GM13976 (cell line): ENCODE results near the gene PWWP2B.
A peak's percentile ranks its signal among the peaks of the same experiment; 100 is the strongest.

Experiments
- DNase-seq: peaks from one replicate; pipeline ENCODE4 v3.0.0; 2012; ENCODE audit warnings: low spot score
- CTCF ChIP-seq: IDR thresholded peaks from 2 replicates; pipeline ENCODE4 v1.5.1; 2012; ENCODE audit warnings: borderline replicate concordance, mild to moderate bottlenecking; ENCODE audit not compliant: insufficient read depth; ENCODE audit errors: extremely low read depth, missing control alignments, control extremely low read depth
- in situ Hi-C: fragments of 300-500 bp; cut with MboI; formaldehyde crosslinking; loops from one replicate; pipeline ENCODE4 v1.12.0; 2022; ENCODE audit warnings: low sequenced_read_pairs, mixed read lengths, inconsistent platforms; ENCODE audit not compliant: unreplicated experiment

Gene PWWP2B

GRCh38 chr10:132393695-132394181 lies 3.3 kb upstream of the PWWP2B start:
- no peak for TF ChIP-seq CTCF
- no peak for DNase-seq
- in situ Hi-C loops, result no loop called here

GRCh38 chr10:132394201-132394811 lies 2.7 kb upstream of the PWWP2B start:
- no peak for DNase-seq
- in situ Hi-C loops, result no loop called here

GRCh38 chr10:132394936-132395703 lies 1.9 kb upstream of the PWWP2B start:
- no peak for TF ChIP-seq CTCF
- in situ Hi-C loops, result no loop called here
- DNase-seq, result no peak

More at GRCh38 chr10:132394201-132394811, 2.7 kb upstream of the PWWP2B start:
- no peak for TF ChIP-seq CTCF

- in situ Hi-C loops, result no loop called here
- DNase-seq, result no peak
- TF ChIP-seq CTCF, result no peak
These were observed 1.1 kb upstream of the PWWP2B start for GRCh38 chr10:132395704-132396493.

- DNase-seq, result peak; percentile 75
- peak; percentile 22 for TF ChIP-seq CTCF
- in situ Hi-C loops, result no loop called here
These were observed 435 bp upstream of the PWWP2B start for GRCh38 chr10:132396494-132397035.
